CD14-positive monocyte (primary cell): Measurements from ENCODE around the gene TARM1. TPM values are rescaled to one million over a fixed set of nuclear protein-coding genes. Genes with fewer than 3 reads are reported as not detected.
A peak's percentile ranks its signal among the peaks of the same experiment; 100 is the strongest.
"Not testable (repeated sequence)": the region's sequence is repeated elsewhere in the genome, so short reads cannot be mapped to it uniquely, and the experiment has no call there.

Experiments used
- DNase-seq, 3 donors: peaks; one replicate each; pipeline ENCODE4 v3.0.0-alpha.2; 2011 to 2022
- H2AFZ ChIP-seq: 2 replicates; pipeline ENCODE4 v1.6.0; 2012; ENCODE audit warnings: mild to moderate bottlenecking, low read depth, low read length, inconsistent platforms; ENCODE audit not compliant: insufficient read depth, poor library complexity, severe bottlenecking
- H3K27ac ChIP-seq, 2 donors: 1 replicate in 1 of 2; 2 replicates in 1 of 2; pipeline ENCODE4 v1.5.1; 2012 to 2013; ENCODE audit warnings: low read length in 2 of 2, control low read depth in 1 of 2, inconsistent platforms in 1 of 2, low read depth in 1 of 2, mild to moderate bottlenecking in 1 of 2
- H3K27me3 ChIP-seq, 2 donors: one replicate each; pipeline versions ENCODE4 v1.6.0 to v1.6.1; 2011 to 2013; ENCODE audit warnings: low read length in 2 of 2; ENCODE audit not compliant: control insufficient read depth in 2 of 2, insufficient read depth in 2 of 2
- H3K36me3 ChIP-seq, 2 donors: replicated peaks in 1 of 2; 1 replicate in 1 of 2; 2 replicates in 1 of 2; pipeline versions ENCODE4 v1.5.1 to v1.6.1; 2012 to 2013; ENCODE audit warnings: low read length in 2 of 2, control low read depth in 1 of 2, inconsistent platforms in 1 of 2, mild to moderate bottlenecking in 1 of 2; ENCODE audit not compliant: insufficient read depth in 2 of 2, control insufficient read depth in 1 of 2
- H3K4me1 ChIP-seq, 2 donors: 1 replicate in 1 of 2; 2 replicates in 1 of 2; pipeline versions ENCODE4 v1.5.1 to v1.6.1; 2012 to 2013; ENCODE audit warnings: low read length in 2 of 2, control low read depth in 1 of 2, inconsistent platforms in 1 of 2, mild to moderate bottlenecking in 1 of 2, moderate library complexity in 1 of 2; ENCODE audit not compliant: insufficient read depth in 2 of 2, control insufficient read depth in 1 of 2
- H3K4me2 ChIP-seq: replicated peaks from 2 replicates; pipeline ENCODE3; 2012; ENCODE audit warnings: low read length, moderate library complexity, mild to moderate bottlenecking; ENCODE audit not compliant: poor library complexity, severe bottlenecking; ENCODE audit errors: extremely low read depth
- H3K4me3 ChIP-seq, 3 experiments: fragments of 200-600 bp in 1 of 3; sonication (generic) in 1 of 3; replicated peaks in 1 of 3; 1 replicate in 2 of 3; 2 replicates in 1 of 3; pipeline ENCODE4 v1.5.1; 2011 to 2013; ENCODE audit warnings: low read length in 3 of 3, mild to moderate bottlenecking in 3 of 3, control low read depth in 2 of 3, low read depth in 2 of 3, inconsistent platforms in 1 of 3, moderate library complexity in 1 of 3
- H3K79me2 ChIP-seq: 2 replicates; pipeline ENCODE4 v1.6.0; 2012; ENCODE audit warnings: mild to moderate bottlenecking, control low read depth, inconsistent platforms, low read length, moderate library complexity; ENCODE audit not compliant: insufficient read depth
- H3K9ac ChIP-seq: 2 replicates; pipeline ENCODE4 v1.6.0; 2017; ENCODE audit warnings: low read length, mild to moderate bottlenecking; ENCODE audit not compliant: insufficient read depth, poor library complexity, severe bottlenecking
- H3K9me3 ChIP-seq, 2 donors: replicated peaks in 1 of 2; 1 replicate in 1 of 2; 2 replicates in 1 of 2; pipeline versions ENCODE4 v1.5.1 to v1.6.1; 2012 to 2013; ENCODE audit warnings: low read length in 2 of 2, control low read depth in 1 of 2; ENCODE audit not compliant: control insufficient read depth in 1 of 2, insufficient read depth in 1 of 2
- H4K20me1 ChIP-seq: 2 replicates; pipeline ENCODE4 v1.6.0; 2012; ENCODE audit warnings: mild to moderate bottlenecking, low read length, control low read depth, moderate library complexity; ENCODE audit not compliant: insufficient read depth
- H3K27ac Mint-ChIP-seq, 7 donors: one replicate each; pipeline ENCODE4 v1.8.0; 2020; ENCODE audit warnings: mild to moderate bottlenecking in 7 of 7, mixed read lengths in 7 of 7, moderate library complexity in 6 of 7, inconsistent platforms in 2 of 7
- H3K27me3 Mint-ChIP-seq, 3 donors: one replicate each; pipeline ENCODE4 v1.8.0; 2021 to 2022; ENCODE audit warnings: low read depth in 3 of 3, mild to moderate bottlenecking in 3 of 3, mixed read lengths in 3 of 3, moderate library complexity in 3 of 3, inconsistent platforms in 1 of 3
- H3K36me3 Mint-ChIP-seq, 2 donors: one replicate each; pipeline ENCODE4 v1.8.0; 2020; ENCODE audit warnings: mixed read lengths in 2 of 2, inconsistent platforms in 1 of 2, mild to moderate bottlenecking in 1 of 2
- H3K4me1 Mint-ChIP-seq: one replicate; pipeline ENCODE4 v1.8.0; 2020; ENCODE audit warnings: mild to moderate bottlenecking, mixed read lengths
- H3K4me3 Mint-ChIP-seq, 2 donors: one replicate each; pipeline ENCODE4 v1.8.0; 2020; ENCODE audit warnings: mild to moderate bottlenecking in 2 of 2, mixed read lengths in 2 of 2, moderate library complexity in 1 of 2
- H3K9me3 Mint-ChIP-seq, 7 donors: one replicate each; pipeline ENCODE4 v1.8.0; 2020 to 2022; ENCODE audit warnings: mixed read lengths in 7 of 7, mild to moderate bottlenecking in 6 of 7, moderate library complexity in 6 of 7, inconsistent platforms in 2 of 7
- CTCF ChIP-seq: fragments of 200-600 bp; IDR thresholded peaks from one replicate; pipeline ENCODE4 v1.8.0; 2022; ENCODE audit warnings: antibody characterized with exemption, mild to moderate bottlenecking
- WGBS: methylation state at CpG from one replicate; pipeline ENCODE4 v1.1.5; 2013; ENCODE audit warnings: missing lambda C conversion rate; ENCODE audit not compliant: insufficient coverage; 5-methylcytosine and 5-hydroxymethylcytosine counted together
- intact Hi-C, 2 donors: fragments of 100-400 bp; cut with micrococcal nuclease; formaldehyde crosslinking; loops; one replicate each; pipeline versions ENCODE4 v1.15.0 to v1.15.1; 2023
- polyA plus RNA-seq, 3 donors: library from polyadenylated mRNA; depleted of rRNA in 1 of 3; unstranded in 2 of 3; stranded (reverse) in 1 of 3; fragments of 300-500 nt in 2 of 3; fragments of >200 nt in 1 of 3; fragmentation: Illumina TruSeq in 2 of 3; gene quantifications; 1 replicate in 2 of 3; 2 replicates in 1 of 3; pipeline ENCODE4 v1.2.3, GENCODE V29; 2012 to 2021

Gene TARM1
- polyA plus RNA-seq, 3 donors: 0.89 to 1.2 TPM; not detected in 1

DNA sequence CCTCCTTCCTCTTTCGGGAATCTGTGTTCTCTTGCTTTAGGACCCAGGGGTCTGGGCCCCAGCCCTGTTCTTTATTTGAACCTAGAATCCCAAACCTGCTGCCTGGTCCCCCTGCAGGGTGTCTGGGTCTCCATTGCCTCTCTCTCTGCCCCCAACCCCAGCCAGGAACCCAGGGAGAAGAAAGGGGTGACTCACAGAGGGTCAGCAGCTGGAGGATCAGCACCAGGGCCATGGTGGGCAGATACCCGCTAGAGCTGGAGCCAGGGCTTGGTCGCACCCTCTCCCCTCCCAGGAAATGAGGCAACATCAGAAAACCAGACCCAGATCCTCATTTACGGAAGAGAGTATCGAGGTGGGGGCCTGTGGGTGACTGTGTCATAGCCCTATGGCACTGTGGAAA is 19.4 kb upstream of the TARM1 start, which contains the start of gene OSCAR:
Gene OSCAR (minus strand): TSS at position 243 of the 400 bp plus-strand sequence. CDS start 11 bp downstream, at position 232.
- Mint-ChIP-seq H3K27ac (peak within 1 kb of the TSS; percentile 96 to 99 (median 98)), H3K4me1 (peaks cover 63% of the 10 kb centered on the region), H3K27me3 (peaks cover 0 to 3% (median 0%) of the 10 kb centered on the region in 3 donors), H3K36me3 (peaks cover 10 to 27% of the 10 kb centered on the region in 2 donors), H3K4me3 (peak within 1 kb of the TSS; percentile 90 to 94), H3K9me3 (no peaks in the 10 kb centered on the region)
- peaks cover 73 to 79% of the 10 kb centered on the region in 2 donors for H3K4me1 ChIP-seq
- WGBS: no CpG with 5 or more reads among the region's 5 CpGs
- TF ChIP-seq CTCF: no peak
- H3K9ac ChIP-seq: peak within 1 kb of the TSS; percentile 84
- intact Hi-C loops: no loop called here
- no peaks in the 10 kb centered on the region for H3K9me3 ChIP-seq
- peak within 1 kb of the TSS; percentile 75 to 95 (median 92) for H3K4me3 ChIP-seq
- peaks cover 92% of the 10 kb centered on the region for H3K79me2 ChIP-seq
- no peaks in the 10 kb centered on the region for H3K27me3 ChIP-seq
- peak within 1 kb of the TSS; percentile 86 to 95 for H3K27ac ChIP-seq
- H3K4me2 ChIP-seq: peak within 1 kb of the TSS; percentile 88
- H4K20me1 ChIP-seq: peaks cover 10% of the 10 kb centered on the region
- peaks cover 2 to 3% of the 10 kb centered on the region in 2 donors for H3K36me3 ChIP-seq
- peak within 1 kb of the TSS; percentile 70 for H2AFZ ChIP-seq
- peak; percentile 91 to 95 (median 93) for DNase-seq

GRCh38 chr19:54099903-54100255 is 18.7 kb upstream of the TARM1 start:
- H3K4me1 Mint-ChIP-seq: peaks cover 62% of the 10 kb centered on the region
- peak overlapping the region; percentile 86 to 95 for H3K27ac ChIP-seq
- H3K9ac ChIP-seq: peak overlapping the region; percentile 84
- not testable (repeated sequence) for DNase-seq, H3K9me3 ChIP-seq, H3K27me3 Mint-ChIP-seq, H3K27me3 ChIP-seq, H2AFZ ChIP-seq, H3K36me3 ChIP-seq, H3K9me3 Mint-ChIP-seq
- H3K4me3 Mint-ChIP-seq: peak overlapping the region; percentile 90 to 94
- H3K4me1 ChIP-seq: peaks cover 80 to 86% of the 10 kb centered on the region in 2 donors
- peak overlapping the region; percentile 75 to 95 (median 92) for H3K4me3 ChIP-seq
- H3K79me2 ChIP-seq: peaks cover 93% of the 10 kb centered on the region
- H3K36me3 Mint-ChIP-seq: peaks cover 8 to 23% of the 10 kb centered on the region in 2 donors
- intact Hi-C loops: loop anchor here in 1 of 2 donors (10.0 kb wide), 1 partner anchor 55 kb away; no protein-coding TSS in a partner anchor
- peaks cover 15% of the 10 kb centered on the region for H4K20me1 ChIP-seq
- peak overlapping the region; percentile 96 to 99 (median 98) for H3K27ac Mint-ChIP-seq
- peak overlapping the region; percentile 83 for H3K4me2 ChIP-seq
- WGBS: 89% methylated on average over 3 of the region's 9 CpGs
